ENCODE results near the gene SS18L1.

Gene SS18L1

DNA sequence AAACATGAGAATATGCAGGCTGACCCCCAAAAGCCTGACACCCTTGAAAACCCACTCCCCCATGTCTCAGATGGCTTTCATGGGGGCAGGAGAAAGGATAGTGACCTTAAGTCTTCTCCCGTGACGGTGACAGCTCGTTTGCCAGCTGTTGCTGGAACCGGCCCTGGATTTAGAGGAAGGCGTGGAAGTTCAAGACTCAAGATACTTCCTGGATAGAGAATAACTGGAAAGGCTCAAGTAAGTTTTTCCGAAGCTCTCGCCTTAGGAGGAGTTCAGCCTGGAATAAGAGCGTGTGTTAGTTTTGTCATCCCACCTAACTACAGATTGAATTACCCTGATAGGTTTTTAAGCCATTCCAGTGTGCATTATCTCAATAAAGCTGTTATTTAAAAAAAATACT is 27.7 kb downstream of the SS18L1 start:
- DNase-seq (ENCODE audit: low read depth in 2 of 2), result no peak
- TF ChIP-seq, protein P1, sequence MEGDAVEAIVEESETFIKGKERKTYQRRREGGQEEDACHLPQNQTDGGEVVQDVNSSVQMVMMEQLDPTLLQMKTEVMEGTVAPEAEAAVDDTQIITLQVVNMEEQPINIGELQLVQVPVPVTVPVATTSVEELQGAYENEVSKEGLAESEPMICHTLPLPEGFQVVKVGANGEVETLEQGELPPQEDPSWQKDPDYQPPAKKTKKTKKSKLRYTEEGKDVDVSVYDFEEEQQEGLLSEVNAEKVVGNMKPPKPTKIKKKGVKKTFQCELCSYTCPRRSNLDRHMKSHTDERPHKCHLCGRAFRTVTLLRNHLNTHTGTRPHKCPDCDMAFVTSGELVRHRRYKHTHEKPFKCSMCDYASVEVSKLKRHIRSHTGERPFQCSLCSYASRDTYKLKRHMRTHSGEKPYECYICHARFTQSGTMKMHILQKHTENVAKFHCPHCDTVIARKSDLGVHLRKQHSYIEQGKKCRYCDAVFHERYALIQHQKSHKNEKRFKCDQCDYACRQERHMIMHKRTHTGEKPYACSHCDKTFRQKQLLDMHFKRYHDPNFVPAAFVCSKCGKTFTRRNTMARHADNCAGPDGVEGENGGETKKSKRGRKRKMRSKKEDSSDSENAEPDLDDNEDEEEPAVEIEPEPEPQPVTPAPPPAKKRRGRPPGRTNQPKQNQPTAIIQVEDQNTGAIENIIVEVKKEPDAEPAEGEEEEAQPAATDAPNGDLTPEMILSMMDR (IDR thresholded peaks at IDR 0.05; ENCODE audit: low read depth, low read length), result no peak
- no peak overlapping the region for H3K4me3 ChIP-seq (replicated peaks in 1 of 2; ENCODE audit: low read depth in 2 of 2, low read length in 2 of 2)

GRCh38 chr20:62172666-62173065 is 29.1 kb downstream of the SS18L1 start:
- DNase-seq (ENCODE audit: low read depth in 2 of 2), result no peak
- TF ChIP-seq, protein P1 (IDR thresholded peaks at IDR 0.05; ENCODE audit: low read depth, low read length), result no peak
- no peak overlapping the region for H3K4me3 ChIP-seq (replicated peaks in 1 of 2; ENCODE audit: low read depth in 2 of 2, low read length in 2 of 2)

DNA sequence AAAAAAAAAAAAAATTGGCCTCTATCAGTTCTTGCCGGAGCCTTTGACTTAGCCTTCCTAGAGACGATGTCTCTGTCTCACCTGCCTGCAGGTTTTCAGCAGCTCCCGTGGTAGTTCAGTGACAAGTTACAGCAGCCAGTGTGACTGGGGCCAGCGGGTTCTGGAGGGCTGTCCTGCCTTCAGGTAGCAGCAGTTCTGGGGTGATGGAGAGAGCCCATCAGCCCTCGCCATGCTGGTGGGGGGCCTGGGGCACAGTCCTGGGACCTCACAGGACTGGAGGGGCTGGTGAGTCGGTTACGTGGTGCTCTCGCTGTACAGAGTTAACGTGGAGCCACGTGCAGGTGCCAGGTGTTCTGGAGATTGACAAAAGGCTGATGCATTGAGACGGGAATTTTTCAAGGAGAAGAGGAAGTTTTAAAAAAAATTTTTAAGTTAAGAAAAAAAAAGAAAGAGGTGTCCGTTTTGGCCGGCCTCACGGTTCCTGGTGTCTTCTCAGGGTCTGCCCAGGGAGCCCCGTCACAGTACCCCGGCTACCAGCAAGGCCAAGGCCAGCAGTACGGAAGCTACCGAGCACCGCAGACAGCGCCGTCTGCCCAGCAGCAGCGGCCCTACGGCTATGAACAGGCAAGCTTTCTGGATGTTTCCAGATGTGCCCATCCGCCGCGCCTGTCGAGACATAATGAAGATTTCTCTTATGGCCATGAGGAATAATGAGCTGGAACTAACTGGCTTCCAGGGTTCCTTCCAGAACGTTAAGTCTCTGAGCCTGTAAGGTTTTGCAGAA is 30.6 kb downstream of the SS18L1 start:
- no peak overlapping the region for H3K4me3 ChIP-seq (replicated peaks in 1 of 2; ENCODE audit: low read depth in 2 of 2, low read length in 2 of 2)
- DNase-seq (ENCODE audit: low read depth in 2 of 2), result no peak
- TF ChIP-seq, protein P1 (IDR thresholded peaks at IDR 0.05; ENCODE audit: low read depth, low read length), result no peak

- TF ChIP-seq, protein P1 (IDR thresholded peaks at IDR 0.05; ENCODE audit: low read depth, low read length), result no peak
- H3K4me3 ChIP-seq (replicated peaks in 1 of 2; ENCODE audit: low read depth in 2 of 2, low read length in 2 of 2), result no peak overlapping the region
- DNase-seq (ENCODE audit: low read depth in 2 of 2), result no peak
These were observed 31.5 kb downstream of the SS18L1 start for GRCh38 chr20:62174870-62175624.

DNA sequence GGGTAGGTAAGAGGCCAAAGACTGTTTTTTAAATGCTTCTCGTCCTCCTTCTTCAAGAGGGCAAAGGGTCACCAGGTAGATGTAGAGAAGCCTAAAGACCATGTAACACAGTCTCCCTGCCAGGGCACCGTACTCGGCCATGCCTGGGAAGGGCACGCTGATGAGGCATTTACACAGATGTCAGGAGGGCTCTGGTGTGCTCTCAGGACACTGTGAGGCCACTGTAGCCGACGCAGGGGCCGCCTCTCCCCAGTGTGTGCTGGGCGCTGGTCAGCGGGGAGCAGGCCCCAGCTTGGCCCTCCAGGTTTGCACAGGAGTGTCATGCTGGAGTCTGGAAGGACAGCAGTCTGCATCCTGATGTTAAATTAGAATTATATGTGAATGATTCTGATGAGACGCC is 32.1 kb downstream of the SS18L1 start:
- no peak overlapping the region for H3K4me3 ChIP-seq (replicated peaks in 1 of 2; ENCODE audit: low read depth in 2 of 2, low read length in 2 of 2)
- TF ChIP-seq, protein P1 (IDR thresholded peaks at IDR 0.05; ENCODE audit: low read depth, low read length), result no peak
- DNase-seq (ENCODE audit: low read depth in 2 of 2), result no peak

DNA sequence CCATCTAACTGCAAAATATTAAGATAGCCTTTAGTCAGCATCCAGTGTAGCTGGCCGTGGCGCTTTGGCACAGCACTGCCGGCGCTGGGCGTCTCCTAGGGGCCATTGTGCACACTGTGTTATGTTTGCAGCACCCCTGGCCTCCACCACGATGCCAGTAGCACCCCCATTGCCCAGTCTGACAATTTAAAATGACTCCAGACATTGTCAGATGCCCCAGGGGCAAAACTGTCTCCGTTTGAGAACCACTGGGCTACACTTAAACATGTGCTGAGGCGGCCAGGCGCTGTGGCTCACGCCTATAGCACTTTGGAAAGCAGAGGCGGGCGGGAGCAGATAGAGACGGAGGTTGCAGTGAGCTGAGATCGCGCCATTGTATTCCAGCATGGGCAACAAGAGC is 33.3 kb downstream of the SS18L1 start:
- no peak for DNase-seq (ENCODE audit: low read depth in 2 of 2)
- TF ChIP-seq, protein P1 (IDR thresholded peaks at IDR 0.05; ENCODE audit: low read depth, low read length), result no peak
- H3K4me3 ChIP-seq (replicated peaks in 1 of 2; ENCODE audit: low read depth in 2 of 2, low read length in 2 of 2), result no peak overlapping the region

All from cardiac fibroblast (primary cell).